Measurements from ENCODE around the gene ATP5MC3.
A peak's percentile ranks its signal among the peaks of the same experiment; 100 is the strongest.

DNA sequence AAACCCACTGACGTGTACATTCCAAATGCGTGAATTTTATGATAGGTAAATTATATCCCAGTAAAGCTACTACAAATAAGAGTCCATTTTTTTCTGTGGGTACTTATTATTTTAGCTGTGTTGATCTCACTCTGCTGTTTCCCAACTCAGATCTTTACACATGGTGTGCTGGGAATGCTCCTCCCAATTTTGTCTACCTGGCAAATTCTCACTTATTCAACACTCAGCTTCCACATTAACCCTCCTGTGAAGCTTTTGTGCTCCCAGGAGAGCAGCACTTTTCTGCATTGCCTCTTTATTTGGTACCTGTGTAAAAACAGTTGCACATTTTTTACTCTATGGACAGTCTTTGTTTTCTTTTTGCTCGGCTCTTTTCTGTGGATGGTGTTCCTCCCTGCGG, 38.6 kb upstream of the ATP5MC3 start:
- TF ChIP-seq POLR2A (IDR thresholded peaks at IDR 0.05; ENCODE audit: insufficient read depth in 1 of 2, low read depth in 2 of 2, low read length in 2 of 2) (no peak), ZC3H4 (CRISPR knock-in tag; IDR thresholded peaks at IDR 0.05; ENCODE audit: borderline replicate concordance) (no peak), MAFF (IDR thresholded peaks at IDR 0.05; ENCODE audit: low read depth, low read length) (peak; percentile 80), TGIF2 (CRISPR knock-in tag; IDR thresholded peaks at IDR 0.05) (no peak), AKNA (CRISPR knock-in tag; IDR thresholded peaks at IDR 0.05; ENCODE audit: borderline replicate concordance) (no peak), ZBTB2 (CRISPR knock-in tag; IDR thresholded peaks at IDR 0.05; ENCODE audit: low read depth) (no peak), KDM1A (CRISPR knock-in tag; IDR thresholded peaks at IDR 0.05) (no peak), ARID5B (CRISPR knock-in tag; IDR thresholded peaks at IDR 0.05) (no peak), ZNF496 (CRISPR knock-in tag; IDR thresholded peaks at IDR 0.05; ENCODE audit: insufficient replicate concordance) (no peak)
- TF ChIP-seq, protein P1, sequence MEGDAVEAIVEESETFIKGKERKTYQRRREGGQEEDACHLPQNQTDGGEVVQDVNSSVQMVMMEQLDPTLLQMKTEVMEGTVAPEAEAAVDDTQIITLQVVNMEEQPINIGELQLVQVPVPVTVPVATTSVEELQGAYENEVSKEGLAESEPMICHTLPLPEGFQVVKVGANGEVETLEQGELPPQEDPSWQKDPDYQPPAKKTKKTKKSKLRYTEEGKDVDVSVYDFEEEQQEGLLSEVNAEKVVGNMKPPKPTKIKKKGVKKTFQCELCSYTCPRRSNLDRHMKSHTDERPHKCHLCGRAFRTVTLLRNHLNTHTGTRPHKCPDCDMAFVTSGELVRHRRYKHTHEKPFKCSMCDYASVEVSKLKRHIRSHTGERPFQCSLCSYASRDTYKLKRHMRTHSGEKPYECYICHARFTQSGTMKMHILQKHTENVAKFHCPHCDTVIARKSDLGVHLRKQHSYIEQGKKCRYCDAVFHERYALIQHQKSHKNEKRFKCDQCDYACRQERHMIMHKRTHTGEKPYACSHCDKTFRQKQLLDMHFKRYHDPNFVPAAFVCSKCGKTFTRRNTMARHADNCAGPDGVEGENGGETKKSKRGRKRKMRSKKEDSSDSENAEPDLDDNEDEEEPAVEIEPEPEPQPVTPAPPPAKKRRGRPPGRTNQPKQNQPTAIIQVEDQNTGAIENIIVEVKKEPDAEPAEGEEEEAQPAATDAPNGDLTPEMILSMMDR (CRISPR knock-in tag; IDR thresholded peaks at IDR 0.05) = no peak
